Esophagus squamous epithelium (tissue), 4 donors: ENCODE measurements around the gene CHRNB4.

Experiments used
- POLR2A ChIP-seq, 4 donors: fragments of 450-650 bp; IDR thresholded peaks; one replicate each; pipeline ENCODE4 v1.6.1; 2017; ENCODE audit warnings: antibody characterized with exemption in 4 of 4, mild to moderate bottlenecking in 4 of 4, moderate library complexity in 3 of 4
- TF ChIP-seq, protein P1 (sequence below), 6 experiments: fragments of 450-650 bp in 4 of 6; fragments of 200-600 bp in 2 of 6; sonication (generic) in 2 of 6; IDR thresholded peaks; one replicate each; pipeline ENCODE4 v1.5.1; 2016 to 2019; ENCODE audit warnings: antibody characterized with exemption in 6 of 6, mild to moderate bottlenecking in 4 of 6, moderate library complexity in 4 of 6

DNA sequence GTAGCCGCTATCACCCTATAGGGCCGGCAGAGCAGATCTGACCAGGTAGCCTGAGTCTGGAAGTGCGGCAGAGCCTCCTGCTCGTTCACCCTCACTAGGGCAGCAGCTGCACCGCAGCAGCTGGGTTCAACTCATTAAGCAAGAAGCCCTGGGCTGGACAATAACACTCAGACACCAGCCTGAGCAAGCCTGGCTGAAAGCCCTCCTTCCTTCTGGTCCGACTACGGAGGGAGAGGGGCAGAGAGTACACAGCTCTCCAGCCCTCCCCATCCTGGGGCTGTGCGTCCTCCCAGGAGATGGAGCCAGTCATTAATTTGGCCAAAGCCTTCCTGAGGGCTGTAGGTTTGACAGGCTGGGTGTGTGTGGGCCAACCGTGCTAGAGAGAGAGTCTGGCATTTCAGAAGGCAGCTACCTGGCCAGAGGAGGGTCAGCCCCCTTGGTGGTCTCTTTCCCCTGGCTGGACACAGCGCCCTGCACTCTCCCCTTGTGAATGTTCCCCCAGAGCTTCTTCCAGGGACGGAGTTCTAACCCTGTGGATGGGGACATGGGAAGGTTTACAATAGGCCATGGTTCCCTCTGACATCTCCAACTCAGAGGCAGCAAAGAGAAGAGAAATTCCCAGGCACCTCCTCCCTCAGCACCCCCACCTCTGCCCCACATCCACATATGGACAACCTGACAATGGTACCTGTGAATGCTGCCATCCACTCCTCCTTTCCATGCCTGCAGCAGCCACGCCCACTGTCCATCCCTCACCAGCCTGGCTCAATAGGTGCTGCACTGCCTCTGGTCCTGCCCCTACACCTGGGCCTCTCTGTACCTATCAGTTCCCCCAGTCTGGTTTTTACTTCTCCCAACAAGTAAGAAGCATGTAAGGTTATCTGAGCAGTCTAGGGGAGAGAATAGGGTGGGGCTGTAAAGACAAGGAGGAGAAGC lies 6.5 kb downstream of the CHRNB4 start:
- TF ChIP-seq, protein P1, sequence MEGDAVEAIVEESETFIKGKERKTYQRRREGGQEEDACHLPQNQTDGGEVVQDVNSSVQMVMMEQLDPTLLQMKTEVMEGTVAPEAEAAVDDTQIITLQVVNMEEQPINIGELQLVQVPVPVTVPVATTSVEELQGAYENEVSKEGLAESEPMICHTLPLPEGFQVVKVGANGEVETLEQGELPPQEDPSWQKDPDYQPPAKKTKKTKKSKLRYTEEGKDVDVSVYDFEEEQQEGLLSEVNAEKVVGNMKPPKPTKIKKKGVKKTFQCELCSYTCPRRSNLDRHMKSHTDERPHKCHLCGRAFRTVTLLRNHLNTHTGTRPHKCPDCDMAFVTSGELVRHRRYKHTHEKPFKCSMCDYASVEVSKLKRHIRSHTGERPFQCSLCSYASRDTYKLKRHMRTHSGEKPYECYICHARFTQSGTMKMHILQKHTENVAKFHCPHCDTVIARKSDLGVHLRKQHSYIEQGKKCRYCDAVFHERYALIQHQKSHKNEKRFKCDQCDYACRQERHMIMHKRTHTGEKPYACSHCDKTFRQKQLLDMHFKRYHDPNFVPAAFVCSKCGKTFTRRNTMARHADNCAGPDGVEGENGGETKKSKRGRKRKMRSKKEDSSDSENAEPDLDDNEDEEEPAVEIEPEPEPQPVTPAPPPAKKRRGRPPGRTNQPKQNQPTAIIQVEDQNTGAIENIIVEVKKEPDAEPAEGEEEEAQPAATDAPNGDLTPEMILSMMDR (IDR thresholded peaks at IDR 0.05): no peak
- no peak for TF ChIP-seq POLR2A (IDR thresholded peaks at IDR 0.05)
